ENCODE results near the gene DUSP3.

Gene DUSP3

DNA sequence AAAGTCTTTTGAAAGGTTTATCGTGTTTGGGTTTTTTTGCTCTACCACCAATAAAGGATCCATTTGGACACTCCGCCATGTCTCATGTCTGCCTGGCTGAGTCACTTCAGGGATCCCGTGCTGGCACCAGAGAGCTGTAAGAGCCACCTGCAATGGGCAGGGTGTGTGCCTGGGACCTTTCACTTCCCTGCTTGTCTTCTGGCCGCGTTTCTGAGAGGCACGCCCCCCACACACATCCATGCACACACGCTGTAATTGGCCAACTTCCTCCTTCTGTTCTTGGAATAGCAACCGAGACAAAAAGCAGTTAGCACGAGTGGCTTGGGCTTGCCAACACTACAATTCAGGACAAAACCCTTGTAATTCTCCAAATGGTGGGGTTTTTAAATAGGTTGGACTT, 10.4 kb downstream of the DUSP3 start:
- no peak for DNase-seq

DNA sequence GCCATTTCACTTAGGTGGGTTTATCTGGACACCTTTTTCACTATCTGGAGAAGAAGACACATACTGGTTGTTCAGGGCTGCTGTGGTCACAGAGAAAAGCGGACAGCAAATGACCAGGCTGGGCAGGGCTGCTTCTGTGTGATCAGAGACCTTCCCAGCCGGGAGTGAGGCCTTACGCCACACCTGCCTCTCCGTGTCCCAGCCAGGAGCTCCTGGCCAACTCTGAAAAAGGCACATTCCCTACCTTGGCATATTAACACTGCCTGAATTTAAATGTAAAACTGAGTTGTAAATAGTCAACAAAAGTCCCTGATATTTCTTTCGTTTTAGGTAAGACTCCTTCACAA, 11.1 kb downstream of the DUSP3 start:
- no peak for DNase-seq

DNA sequence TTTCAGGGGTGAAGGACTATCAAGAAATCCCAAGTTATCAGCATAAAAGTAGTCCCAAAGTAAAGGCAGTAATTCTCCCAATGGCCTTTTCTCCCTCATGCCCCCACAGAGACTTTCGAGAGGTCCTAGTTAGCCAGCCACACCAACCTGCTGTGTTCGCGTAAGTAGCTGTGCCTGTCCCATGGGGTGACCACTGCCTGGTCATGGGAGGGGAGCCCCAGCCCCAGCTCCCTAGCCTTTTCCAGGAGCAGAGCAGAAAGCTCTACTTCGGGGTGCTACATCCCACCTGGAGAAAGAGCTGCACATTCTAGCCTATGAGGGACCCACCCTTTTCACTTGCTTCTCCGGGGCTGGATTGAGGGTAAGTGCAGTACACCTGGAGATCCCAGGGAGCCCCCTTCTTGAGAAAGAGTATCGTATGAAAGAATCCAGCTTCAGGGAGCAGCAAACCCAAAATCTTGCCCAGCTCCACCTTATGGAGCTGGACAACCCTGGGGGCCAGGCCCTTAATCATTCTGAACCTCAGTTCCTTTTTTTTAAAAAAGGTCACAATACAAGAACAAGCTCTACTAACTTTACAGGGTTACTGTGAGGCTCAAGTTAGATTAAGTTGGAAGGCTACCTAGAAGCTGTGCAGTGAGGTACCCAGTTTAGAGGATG, 11.6 kb downstream of the DUSP3 start:
- no peak for DNase-seq

DNA sequence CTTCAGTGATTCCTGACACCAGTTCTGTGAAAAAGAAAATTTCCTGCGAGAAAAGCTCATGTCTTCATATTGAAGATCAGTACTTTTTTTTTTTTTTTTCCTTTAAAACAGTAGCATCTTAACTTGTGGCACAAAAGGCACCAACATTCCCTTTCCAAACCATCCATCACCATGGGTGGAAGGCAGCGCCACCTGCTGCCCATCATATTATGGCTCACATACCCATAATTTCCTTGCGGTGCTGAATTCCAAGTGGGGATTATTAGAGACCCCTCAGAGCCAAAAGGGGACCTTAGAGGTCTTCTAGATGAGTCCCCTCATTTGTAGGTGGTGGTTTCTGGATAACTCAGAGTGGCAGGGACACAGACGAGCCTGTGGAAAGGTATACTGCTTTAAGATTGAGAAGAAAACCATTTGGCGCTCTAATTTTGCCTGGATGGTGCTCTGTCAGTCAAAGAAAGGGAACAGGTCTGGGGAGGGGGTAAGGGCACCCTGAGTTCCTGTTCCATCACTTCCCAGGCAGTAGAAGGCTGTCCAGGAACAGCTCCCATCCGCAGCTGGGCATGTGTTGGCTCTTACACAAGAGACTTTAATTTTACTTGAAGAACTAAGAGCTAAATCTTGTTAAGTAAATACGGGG, 12.2 kb downstream of the DUSP3 start:
- DNase-seq, result peak; percentile 46

DNA sequence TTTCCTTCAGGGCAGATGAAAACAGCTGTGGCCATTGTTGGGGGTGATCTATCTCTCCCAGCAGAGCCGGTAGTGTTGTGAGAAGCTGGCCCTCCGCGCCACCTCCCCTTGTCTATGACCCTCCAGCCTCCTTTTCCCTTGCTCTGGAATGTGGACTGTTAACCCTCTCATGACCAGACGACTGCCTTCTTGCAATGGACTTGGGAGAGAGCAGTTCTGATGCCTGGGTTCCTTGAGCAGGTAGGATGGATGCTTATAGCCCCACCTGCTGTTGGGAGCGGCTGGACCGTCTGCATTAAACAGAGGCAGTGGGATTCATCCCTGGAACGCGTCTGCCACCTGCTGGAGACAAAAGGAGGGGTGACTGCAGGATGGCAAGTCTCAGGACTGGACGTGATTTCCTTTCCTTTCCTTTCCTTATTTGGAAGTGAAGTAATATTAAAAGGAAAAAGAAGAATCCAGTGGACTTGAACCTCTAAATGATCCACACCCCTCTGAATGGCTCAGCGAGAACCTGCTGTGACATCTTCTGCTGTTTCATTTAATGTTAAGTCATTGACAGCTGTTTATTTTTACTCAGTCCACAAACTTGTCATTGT, 18.4 kb downstream of the DUSP3 start:
- DNase-seq, result peak; percentile 88

DNA sequence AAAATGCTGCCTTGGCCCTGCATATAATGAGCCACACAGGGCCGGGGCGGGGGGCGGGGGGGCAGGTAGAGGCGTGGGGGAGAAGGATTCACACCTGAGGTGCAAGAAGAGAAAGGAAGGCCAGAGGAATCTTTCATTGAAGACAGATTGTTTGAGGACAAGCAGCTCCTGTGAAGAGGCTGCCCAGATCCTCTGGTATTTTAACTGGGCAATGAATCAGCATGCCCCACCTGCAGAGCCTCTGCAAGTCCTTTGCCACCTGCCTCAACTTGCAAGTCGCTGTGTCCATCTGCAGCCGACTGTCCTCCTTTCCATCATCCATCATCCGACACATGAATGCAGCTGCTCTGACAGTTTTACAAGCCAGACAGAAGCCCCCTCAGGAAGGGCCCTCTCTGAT, 18.9 kb downstream of the DUSP3 start:
- DNase-seq, result no peak

DNA sequence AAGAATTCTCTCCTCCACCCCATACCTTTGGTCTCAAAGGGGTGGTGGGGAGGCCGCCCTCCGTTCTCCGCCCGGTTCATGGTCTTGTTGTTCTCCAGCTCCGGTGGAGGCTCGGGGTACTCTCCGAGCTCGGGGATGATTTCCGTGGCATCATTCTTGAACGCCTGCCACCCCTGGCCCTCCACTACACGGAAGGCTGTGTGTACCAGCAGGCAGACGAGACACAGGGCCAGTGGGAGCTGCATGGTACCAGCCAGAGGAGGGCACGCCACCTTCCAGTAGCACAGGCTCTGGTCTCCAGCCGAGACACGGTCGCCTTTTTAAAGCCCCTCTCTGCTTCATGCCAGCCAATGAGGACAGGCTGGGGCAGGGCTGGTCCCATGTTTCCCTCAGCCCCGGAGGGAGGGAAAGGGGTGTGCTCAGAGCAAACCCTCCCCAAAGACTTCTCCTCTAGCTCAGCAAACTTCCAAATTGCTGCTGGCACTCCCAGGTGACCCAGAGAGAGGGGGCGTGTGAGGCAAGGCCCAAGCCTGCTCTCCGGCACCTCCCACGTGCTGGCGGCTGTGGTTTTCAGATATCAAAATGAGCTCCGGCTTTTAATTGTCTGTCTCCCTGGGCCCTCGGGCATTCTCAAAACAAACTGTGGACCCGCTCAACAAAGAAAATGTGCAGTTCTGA, 20.1 kb downstream of the DUSP3 start, which contains the start of gene SOST:
SOST (minus strand) TSS at position 295 of the 678 bp plus-strand sequence; CDS start at position 245, 50 bp downstream.
- DNase-seq, result no peak

DNA sequence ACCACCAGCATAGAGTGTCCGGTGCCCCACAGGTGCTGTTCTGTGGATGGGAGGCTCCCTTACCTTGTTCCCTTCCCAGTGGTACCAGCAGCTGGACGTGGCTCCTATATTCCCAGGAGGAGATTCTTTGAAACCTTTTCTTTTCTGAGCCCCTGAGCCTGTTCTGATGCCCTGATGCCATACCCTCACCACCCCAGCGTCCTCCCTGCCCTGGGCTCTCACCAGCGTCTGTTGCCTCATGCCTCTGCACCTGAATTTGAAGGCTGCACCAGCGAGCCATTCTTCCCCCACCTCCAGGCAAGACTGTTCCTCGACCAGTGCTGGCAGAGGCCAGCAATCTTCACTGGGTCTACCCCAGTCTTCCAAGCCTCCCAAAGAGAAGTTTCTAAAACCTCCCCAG, 20.7 kb downstream of the DUSP3 start:
- no peak for DNase-seq

DNA sequence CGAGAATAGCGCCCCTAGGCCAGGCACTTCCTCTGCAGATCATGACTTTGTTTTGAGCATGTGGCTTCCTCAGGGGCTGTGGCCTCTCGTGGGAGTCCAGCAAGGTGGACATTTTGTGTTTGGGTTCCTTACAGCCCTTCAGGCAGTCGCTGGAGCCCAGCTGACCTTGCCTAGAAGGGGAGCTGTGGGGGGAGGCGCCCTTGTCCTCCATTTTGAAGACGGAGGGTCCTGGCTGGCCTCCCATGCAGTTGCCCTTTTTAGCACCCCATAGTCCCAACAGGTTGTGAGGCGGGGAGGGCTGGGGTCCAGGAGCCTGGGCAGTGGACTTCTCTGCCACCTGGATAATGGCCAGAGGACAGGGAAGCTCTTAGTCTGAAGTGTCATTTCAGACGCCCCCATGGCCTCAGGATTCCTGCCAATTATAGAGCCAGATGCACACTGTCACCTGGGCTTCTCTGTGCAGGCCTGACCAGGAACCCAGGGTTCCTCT, 21.6 kb downstream of the DUSP3 start:
- DNase-seq, result no peak

DNA sequence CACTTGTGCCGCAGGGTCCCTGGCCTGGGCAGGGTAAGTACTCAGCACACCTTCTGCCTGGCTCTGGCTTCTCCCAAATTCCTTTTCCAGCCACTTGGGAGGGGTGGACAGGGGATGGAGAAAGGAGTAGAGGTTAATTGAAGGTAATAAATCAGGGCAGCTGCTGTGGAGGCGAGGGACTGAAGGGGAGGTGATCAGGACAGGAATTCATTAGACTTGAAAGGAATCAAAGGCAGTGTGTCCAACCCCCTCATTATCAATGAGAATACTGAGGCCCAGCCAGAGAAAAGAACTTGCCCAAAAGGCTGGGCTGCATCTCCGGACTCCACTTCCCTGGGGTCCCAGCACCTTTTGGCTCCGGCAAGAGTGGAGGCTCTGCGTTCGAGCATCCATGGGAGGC, 22.6 kb downstream of the DUSP3 start:
- no peak for DNase-seq

DNA sequence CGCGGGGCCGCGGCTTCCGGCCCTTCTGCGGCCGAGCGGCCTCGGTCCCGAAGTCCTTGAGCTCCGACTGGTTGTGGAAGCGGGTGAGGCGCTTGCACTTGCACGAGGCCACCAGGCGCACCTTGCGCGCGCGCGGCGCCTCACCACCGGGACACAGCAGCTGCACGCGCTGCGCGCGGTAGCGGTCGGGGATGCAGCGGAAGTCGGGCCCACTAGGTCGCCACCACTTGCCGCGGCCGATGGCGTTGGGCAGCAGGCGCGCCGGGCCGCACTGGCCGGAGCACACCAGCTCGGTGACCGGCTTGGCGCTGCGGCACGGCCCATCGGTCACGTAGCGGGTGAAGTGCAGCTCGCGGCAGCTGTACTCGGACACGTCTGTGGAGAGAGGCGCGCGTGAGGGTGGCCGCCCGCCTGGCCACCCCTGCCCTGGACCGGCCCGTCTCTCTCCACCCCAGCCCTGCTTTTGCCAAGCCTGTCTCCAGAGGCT, 23.3 kb downstream of the DUSP3 start:
- DNase-seq, result no peak

DNA sequence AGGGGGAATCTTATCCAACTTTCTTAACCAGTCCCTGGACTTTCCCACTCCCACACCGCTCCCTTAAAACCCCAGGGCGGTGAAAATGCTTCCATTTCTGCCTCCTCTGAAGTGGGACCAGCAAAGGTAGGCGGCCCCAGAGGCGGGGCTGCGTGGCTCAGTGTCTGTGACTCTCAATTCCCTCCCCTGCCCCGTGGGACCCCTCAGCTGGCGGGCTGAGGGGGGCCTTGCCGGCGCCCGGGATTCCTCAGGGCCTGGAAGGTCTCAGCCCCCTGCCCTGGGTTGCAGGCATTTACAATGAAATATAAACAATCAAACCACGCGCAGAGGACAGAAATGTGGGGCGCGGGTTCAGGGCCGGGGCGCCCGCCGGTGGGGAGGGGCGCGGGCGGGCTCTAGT, 23.8 kb downstream of the DUSP3 start:
- DNase-seq, result no peak

DNA sequence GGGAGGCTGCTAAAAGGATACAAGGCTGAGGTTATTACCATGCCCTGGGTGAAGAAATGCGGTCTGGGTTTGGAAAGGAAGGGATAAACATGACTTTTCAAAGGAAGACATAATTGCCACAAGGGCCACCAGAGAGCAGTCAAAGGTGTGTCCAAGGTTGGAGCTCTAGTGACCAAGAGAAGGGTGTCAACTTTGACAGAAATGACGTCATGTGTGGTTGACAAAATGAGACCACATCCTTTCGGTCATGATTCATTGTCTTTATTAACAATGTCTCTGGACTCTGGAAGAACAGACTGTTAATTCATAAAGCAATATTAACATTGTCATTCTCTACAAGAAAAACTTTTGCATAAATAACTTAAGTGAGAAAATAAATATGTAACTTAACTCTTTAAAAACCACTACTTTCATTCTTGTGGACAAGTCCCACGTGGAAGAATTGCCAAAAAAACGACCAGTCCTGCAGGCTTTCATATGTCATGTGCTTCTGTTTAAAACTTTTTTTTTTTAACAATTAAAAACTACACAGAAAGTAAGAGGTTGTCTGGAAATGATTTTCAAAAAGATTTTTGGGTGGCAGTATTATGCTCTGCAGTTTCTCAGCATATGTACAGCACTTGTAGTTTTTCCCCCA, 25.2 kb downstream of the DUSP3 start:
- no peak for DNase-seq

DNA sequence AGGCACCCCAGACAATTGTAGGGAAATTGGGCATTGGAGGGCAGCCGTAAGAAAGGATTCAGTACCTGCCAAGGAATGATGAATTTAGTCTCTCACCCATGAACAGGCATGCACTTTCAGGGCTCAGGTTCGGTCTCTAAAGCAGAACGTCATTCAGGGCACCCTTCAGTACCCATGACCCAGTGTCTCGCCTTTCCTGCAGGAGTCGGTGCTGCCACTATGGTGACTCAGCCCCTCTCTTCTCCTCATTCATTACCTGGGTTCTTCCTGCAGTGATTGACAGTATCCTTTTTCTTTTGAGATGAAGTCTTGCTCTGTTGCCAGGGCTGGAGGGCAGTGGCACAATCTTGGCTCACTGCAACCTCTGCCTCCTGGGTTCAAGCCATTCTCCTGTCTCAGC, 28.6 kb downstream of the DUSP3 start:
- DNase-seq, result no peak

DNA sequence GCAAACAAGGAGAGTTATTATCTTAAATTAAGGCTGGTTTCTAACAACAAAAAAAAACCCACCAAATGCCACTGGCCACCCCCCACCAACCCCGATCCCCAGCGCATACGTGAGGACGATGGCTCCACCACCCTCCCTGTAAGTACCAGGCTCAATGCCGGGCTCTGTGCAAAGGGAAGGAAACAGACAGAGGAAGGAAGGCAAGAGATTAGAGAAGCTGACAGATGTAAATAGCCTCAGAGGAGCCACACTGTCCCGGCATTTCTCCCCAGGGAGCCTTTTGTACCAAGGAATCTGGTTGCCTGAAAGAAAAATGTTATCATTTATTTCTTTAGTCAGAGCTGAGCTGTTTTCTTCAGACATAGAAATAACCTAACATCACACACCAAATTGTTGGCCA, 33.2 kb downstream of the DUSP3 start:
- DNase-seq, result no peak

DNA sequence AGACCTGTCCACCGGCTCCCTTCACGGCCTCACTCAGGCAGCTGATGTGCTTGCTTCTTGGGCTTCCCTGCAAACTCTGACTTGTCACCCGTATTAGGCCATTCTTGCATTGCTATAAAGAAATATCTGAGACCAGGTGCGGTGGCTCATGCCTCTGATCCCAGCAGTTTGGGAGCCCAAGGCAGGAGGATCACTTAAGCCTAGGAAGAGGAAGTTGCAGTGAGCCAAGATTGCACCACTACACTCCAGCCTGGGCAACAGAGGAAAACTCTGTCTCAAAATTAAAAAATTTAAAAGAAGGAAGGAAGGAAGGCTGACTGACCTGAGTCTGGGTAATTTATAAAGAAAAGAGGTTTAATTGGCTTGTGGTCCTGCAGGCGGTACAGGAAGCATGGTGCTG, 37.1 kb downstream of the DUSP3 start:
- no peak for DNase-seq

DNA sequence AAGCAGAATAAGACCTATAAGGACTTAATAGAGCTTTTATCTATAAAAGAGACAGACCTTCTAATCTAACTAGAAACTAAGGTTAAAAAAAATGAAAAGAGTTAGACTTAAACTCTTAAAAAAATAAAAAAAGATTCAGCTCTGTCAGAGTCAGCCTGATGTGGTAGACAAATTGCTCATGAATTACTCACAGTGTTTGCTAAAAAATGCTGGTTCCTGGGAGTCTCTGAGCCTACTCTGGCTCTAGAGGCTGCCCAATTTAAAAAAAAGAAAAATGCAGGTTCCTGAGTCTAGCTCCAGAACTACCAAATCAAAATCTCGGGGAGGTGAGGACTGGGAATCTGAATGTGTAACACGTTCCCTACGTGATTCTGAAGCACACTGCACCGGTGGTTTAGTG, 38.2 kb downstream of the DUSP3 start:
- DNase-seq, result no peak

DNA sequence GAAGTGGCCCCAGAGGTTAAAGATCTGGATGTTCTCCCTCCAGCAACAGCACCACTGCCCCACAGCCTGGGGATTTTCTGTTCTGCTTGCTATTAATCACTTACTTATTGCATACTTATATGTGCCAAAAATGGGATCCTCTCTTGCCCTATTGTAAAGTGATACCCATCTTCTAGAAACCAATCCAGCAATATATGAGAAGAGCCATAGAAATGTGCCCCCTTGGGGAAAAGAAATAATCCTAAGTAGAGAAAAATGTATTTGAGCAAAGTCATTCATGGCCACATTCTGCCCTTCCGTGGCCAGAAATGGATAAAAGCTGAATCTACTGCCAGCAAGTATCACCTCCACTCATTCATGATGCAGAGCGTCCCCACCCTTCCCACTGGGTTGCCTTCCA, 41.1 kb downstream of the DUSP3 start:
- no peak for DNase-seq

DNA sequence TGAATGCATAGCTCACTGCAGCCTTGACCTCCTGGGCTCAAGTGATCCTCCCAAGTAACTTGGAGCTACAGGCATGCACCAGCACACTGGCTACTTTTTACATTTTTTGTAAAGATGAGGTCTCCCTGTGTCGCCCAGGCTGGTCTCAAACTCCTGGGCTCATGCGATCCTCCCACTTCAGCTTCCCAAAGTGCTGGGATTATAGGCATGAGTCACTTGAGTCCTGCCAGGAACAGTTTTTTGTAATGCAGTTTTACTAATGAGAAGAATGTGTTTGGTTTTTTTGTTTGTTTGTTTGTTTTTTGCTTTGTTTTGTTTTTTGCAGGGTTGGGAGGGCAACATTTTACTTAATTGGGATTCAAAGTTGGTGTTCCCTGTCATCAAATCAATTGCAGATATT, 42.4 kb downstream of the DUSP3 start:
- no peak for DNase-seq

DNA sequence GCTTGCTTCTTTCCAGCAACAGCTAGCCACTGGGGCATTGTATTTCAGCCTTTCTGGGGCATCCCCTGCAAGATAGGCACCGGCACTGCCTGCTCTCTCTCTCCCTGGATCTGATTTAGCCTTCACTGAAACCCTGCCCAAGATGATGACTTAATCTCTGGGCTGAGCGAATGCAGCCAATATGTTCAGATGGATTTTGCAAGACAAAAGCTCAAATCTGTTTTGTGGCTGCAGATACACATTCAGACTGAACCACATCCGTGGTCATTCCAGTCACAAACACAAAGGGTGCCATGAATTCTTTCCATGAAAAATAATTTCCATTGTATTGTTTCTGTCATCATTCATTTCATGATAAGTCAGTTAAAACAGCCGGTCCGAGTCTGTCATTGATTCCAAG, 44.4 kb downstream of the DUSP3 start:
- no peak for DNase-seq

DNA sequence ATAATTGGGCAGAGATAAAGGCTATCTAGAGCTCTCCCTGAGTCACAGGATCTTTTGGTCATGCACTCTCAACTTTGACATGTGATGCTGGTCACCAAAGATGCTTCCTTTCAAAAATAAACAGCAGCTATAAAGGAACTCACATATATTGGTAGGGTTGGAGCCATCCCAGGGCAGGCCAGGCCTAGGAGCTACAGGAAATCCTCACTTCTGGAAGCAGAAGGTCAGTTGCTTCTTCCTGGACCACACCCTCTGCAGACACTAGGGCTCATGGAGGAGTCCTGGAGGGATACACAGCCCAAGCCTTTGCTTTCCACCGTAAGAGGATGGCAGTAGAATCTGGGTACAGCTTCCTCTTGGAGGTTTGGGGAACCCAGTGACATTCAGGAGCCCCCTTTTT, 44.8 kb downstream of the DUSP3 start:
- no peak for DNase-seq

DNA sequence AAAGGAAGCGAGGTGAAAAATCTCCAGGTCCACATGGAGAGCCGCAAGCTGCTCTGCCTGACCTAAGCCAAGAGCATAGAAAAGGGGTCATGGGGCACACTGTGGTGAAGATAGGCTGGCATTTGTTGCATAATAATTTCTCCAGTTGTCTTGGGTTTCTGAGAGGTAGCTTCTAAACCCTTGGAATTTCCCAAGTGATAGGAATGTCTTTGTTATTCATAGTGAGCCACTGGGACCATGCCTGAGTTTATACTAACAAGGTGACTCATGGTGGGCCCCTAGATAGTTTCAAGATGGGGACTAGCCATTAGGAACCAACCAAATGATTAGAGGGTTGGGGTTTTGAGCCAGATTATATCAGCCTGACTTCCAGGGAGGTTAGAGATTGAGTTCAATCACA, 45.8 kb downstream of the DUSP3 start:
- no peak for DNase-seq

DNA sequence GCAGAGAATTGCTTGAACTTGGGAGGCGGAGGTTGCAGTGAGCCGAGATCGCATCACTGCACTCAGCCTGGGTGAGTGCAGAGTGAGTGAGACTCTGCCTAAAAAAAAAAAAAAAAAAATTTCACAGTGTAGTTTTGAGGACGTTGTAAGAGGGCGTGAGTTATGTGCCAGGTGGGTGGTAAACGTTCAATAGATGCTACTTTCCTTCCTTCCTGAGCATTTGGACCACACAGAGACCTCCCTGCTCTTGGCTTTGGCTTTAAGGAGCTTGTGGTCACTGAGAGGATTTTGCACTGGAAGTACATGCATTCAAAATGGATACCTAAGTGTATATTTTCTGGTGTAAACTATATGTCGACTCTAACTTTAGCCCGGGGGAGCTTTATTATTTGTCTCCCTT, 50.7 kb downstream of the DUSP3 start:
- DNase-seq, result no peak
